Ishikawa (cell line): ENCODE results near the gene RETREG1.

Source experiments
- EGR1 ChIP-seq: IDR thresholded peaks from 2 replicates; pipeline ENCODE4 v1.6.1; 2012
- EP300 ChIP-seq: IDR thresholded peaks from 2 replicates; pipeline ENCODE4 v1.6.1; 2012; ENCODE audit warnings: borderline replicate concordance
- FOXM1 ChIP-seq: IDR thresholded peaks from 2 replicates; pipeline ENCODE4 v1.6.1; 2012; ENCODE audit warnings: low read depth, borderline replicate concordance
- RAD21 ChIP-seq: IDR thresholded peaks from 2 replicates; pipeline ENCODE4 v1.6.1; 2012; ENCODE audit warnings: low read depth
- TAF1 ChIP-seq: IDR thresholded peaks from 2 replicates; pipeline ENCODE4 v1.6.1; 2012; ENCODE audit warnings: low read depth, mild to moderate bottlenecking
- TF ChIP-seq, protein P1 (sequence below): IDR thresholded peaks from 2 replicates; pipeline ENCODE4 v1.6.1; 2012

DNA sequence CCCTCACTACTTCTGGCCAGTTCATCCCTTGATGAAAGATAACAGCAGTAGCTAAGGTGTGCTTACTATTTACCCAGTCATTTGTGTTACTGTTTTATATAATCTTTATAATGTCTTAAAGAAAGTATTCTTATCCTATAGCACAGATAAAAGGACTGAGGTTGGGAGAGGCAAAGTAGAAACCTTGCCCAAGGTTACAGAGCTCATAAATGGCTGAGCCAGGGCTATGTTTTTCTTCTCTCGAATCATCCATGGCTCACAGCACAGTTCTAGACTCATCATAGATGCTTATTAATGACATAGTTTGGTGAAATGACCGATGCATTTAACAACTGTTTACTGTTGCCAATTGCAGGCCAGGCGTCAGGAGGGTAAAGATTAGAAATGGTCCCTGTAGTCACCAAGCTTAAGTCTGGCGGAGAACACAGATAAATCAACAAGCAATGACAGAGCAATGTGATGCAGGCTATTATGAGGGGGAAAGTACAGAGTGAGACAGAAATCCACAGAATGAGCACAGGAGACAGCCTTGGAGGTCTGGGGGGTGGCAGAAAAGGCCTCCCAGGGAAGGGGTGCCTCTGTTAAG, 85.6 kb downstream of the RETREG1 start:
- TF ChIP-seq FOXM1 (no peak), RAD21 (no peak), EGR1 (no peak), TAF1 (no peak), EP300 (no peak)
- TF ChIP-seq, protein P1, sequence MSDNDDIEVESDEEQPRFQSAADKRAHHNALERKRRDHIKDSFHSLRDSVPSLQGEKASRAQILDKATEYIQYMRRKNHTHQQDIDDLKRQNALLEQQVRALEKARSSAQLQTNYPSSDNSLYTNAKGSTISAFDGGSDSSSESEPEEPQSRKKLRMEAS = no peak
